ENCODE results near the gene STX1A. TPM values are rescaled to one million over a fixed set of nuclear protein-coding genes. Genes with fewer than 3 reads are reported as not detected.

Gene STX1A
- total RNA-seq, 1 experiment from 2014 or later: 20.4 TPM

DNA sequence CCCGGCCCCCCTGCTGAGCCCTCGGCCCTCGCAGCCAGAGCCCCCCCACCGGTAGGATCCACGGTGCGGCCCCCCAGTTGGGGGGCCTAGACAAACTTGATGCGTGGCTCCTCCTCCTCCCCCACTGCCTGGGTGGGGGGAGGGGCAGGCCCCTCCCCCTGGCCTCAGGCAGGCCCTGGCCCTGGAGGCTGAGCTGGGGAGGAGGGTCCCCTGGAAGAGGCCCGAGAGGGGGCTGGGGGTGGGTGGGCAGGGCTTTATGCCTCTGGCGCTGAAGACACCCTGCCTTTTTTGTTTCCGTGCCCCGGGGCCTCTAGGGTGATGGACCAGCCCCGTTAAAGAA is 48.2 kb downstream of the STX1A start:
- no peak for ATAC-seq
- H3K4me1 Mint-ChIP-seq: peaks cover 27% of the 10 kb centered on the region
- CTCF ChIA-PET: interaction anchor here (1.7 to 6.1 kb wide), 5 partner anchors 30 to 65 kb away, joined by 7 to 93 read pairs (median 7); no protein-coding TSS in a partner anchor

DNA sequence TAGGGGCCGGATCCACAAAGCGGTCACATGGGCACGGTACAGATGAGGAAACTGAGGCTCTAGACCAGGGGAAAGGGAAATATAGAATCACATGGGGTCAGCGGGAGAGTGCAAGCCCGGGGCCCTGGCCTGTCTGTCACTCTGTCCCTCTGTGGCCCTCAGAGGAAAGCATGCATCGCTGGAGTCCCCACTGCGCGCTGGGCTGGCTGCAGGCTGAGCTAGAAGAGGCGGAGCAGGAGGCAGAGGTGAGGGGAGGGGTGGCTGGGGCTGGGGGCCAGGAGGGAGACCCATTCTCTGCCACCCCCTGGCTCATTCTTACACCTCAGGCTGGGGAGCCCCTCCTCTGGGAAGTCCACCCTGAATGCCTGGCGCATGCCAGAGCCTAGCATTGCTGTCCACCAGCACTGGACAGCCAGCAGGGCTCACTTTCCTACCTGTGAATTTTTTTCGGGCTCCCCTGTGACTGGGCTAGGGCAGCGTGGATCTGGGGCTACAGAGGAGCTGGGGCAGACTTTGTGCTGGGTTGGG is 49.5 kb downstream of the STX1A start:
- Mint-ChIP-seq H3K9me3 (no peaks in the 10 kb centered on the region), H3K27ac (no peak overlapping the region), H3K4me3 (no peak overlapping the region), H3K4me1 (peaks cover 34% of the 10 kb centered on the region), H3K27me3 (ENCODE audit: low read depth) (peaks cover 14% of the 10 kb centered on the region), H3K36me3 (no peaks in the 10 kb centered on the region)
- ChIA-PET CTCF (interaction anchor here (0.5 to 6.1 kb wide), 13 partner anchors 23 to 122 kb away, joined by 3 to 93 read pairs (median 7); no protein-coding TSS in a partner anchor), POLR2A (interaction anchor here (0.6 to 1.0 kb wide), 3 partner anchors 14 to 49 kb away, joined by 3 to 5 read pairs (median 3); partner anchors contain the start of gene MLXIPL)
- ATAC-seq: no peak
- no peak for DNase-seq (ENCODE audit: low spot score)
- TF ChIP-seq, protein P1, sequence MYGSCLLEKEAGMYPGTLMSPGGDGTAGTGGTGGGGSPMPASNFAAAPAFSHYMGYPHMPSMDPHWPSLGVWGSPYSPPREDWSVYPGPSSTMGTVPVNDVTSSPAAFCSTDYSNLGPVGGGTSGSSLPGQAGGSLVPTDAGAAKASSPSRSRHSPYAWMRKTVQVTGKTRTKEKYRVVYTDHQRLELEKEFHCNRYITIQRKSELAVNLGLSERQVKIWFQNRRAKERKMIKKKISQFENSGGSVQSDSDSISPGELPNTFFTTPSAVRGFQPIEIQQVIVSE (CRISPR knock-in tag; IDR thresholded peaks at IDR 0.05; ENCODE audit: borderline replicate concordance): no peak
- no peak for TF ChIP-seq ZNF423 (CRISPR knock-in tag; IDR thresholded peaks at IDR 0.05)
- TF ChIP-seq CREM (CRISPR knock-in tag; IDR thresholded peaks at IDR 0.05): no peak
- no peak for TF ChIP-seq CREB1 (CRISPR knock-in tag; IDR thresholded peaks at IDR 0.05)
- TF ChIP-seq, protein P2, sequence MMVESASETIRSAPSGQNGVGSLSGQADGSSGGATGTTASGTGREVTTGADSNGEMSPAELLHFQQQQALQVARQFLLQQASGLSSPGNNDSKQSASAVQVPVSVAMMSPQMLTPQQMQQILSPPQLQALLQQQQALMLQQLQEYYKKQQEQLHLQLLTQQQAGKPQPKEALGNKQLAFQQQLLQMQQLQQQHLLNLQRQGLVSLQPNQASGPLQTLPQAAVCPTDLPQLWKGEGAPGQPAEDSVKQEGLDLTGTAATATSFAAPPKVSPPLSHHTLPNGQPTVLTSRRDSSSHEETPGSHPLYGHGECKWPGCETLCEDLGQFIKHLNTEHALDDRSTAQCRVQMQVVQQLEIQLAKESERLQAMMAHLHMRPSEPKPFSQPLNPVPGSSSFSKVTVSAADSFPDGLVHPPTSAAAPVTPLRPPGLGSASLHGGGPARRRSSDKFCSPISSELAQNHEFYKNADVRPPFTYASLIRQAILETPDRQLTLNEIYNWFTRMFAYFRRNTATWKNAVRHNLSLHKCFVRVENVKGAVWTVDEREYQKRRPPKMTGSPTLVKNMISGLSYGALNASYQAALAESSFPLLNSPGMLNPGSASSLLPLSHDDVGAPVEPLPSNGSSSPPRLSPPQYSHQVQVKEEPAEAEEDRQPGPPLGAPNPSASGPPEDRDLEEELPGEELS (CRISPR knock-in tag; IDR thresholded peaks at IDR 0.05): no peak
- TF ChIP-seq, protein P3, sequence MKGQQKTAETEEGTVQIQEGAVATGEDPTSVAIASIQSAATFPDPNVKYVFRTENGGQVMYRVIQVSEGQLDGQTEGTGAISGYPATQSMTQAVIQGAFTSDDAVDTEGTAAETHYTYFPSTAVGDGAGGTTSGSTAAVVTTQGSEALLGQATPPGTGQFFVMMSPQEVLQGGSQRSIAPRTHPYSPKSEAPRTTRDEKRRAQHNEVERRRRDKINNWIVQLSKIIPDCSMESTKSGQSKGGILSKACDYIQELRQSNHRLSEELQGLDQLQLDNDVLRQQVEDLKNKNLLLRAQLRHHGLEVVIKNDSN (CRISPR knock-in tag; IDR thresholded peaks at IDR 0.05): no peak
- no peak for TF ChIP-seq KAT7 (CRISPR knock-in tag; IDR thresholded peaks at IDR 0.05; ENCODE audit: borderline replicate concordance)

More for the DNA sequence above, 48.2 kb downstream of the STX1A start:
- Mint-ChIP-seq H3K27me3 (ENCODE audit: low read depth) (peaks cover 11% of the 10 kb centered on the region), H3K4me3 (no peak overlapping the region), H3K27ac (no peak overlapping the region), H3K9me3 (no peaks in the 10 kb centered on the region), H3K36me3 (no peaks in the 10 kb centered on the region)
- DNase-seq (ENCODE audit: low spot score): no peak
- TF ChIP-seq, protein P4, sequence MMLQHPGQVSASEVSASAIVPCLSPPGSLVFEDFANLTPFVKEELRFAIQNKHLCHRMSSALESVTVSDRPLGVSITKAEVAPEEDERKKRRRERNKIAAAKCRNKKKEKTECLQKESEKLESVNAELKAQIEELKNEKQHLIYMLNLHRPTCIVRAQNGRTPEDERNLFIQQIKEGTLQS (CRISPR knock-in tag; conservative IDR thresholded peaks at IDR 0.05): no peak
- TF ChIP-seq CREM (CRISPR knock-in tag; IDR thresholded peaks at IDR 0.05): no peak
- TF ChIP-seq, protein P5, sequence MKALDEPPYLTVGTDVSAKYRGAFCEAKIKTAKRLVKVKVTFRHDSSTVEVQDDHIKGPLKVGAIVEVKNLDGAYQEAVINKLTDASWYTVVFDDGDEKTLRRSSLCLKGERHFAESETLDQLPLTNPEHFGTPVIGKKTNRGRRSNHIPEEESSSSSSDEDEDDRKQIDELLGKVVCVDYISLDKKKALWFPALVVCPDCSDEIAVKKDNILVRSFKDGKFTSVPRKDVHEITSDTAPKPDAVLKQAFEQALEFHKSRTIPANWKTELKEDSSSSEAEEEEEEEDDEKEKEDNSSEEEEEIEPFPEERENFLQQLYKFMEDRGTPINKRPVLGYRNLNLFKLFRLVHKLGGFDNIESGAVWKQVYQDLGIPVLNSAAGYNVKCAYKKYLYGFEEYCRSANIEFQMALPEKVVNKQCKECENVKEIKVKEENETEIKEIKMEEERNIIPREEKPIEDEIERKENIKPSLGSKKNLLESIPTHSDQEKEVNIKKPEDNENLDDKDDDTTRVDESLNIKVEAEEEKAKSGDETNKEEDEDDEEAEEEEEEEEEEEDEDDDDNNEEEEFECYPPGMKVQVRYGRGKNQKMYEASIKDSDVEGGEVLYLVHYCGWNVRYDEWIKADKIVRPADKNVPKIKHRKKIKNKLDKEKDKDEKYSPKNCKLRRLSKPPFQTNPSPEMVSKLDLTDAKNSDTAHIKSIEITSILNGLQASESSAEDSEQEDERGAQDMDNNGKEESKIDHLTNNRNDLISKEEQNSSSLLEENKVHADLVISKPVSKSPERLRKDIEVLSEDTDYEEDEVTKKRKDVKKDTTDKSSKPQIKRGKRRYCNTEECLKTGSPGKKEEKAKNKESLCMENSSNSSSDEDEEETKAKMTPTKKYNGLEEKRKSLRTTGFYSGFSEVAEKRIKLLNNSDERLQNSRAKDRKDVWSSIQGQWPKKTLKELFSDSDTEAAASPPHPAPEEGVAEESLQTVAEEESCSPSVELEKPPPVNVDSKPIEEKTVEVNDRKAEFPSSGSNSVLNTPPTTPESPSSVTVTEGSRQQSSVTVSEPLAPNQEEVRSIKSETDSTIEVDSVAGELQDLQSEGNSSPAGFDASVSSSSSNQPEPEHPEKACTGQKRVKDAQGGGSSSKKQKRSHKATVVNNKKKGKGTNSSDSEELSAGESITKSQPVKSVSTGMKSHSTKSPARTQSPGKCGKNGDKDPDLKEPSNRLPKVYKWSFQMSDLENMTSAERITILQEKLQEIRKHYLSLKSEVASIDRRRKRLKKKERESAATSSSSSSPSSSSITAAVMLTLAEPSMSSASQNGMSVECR (CRISPR knock-in tag; IDR thresholded peaks at IDR 0.05; ENCODE audit: borderline replicate concordance): no peak
- no peak for TF ChIP-seq NFE2L1 (CRISPR knock-in tag; IDR thresholded peaks at IDR 0.05)
- TF ChIP-seq, protein P1 (CRISPR knock-in tag; IDR thresholded peaks at IDR 0.05; ENCODE audit: borderline replicate concordance): no peak
- no peak for TF ChIP-seq ELF4 (CRISPR knock-in tag; IDR thresholded peaks at IDR 0.05; ENCODE audit: low read depth)
- TF ChIP-seq RELA (CRISPR knock-in tag; IDR thresholded peaks at IDR 0.05; ENCODE audit: borderline replicate concordance): no peak
- TF ChIP-seq, protein P6, sequence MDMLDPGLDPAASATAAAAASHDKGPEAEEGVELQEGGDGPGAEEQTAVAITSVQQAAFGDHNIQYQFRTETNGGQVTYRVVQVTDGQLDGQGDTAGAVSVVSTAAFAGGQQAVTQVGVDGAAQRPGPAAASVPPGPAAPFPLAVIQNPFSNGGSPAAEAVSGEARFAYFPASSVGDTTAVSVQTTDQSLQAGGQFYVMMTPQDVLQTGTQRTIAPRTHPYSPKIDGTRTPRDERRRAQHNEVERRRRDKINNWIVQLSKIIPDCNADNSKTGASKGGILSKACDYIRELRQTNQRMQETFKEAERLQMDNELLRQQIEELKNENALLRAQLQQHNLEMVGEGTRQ (CRISPR knock-in tag; IDR thresholded peaks at IDR 0.05): no peak
- TF ChIP-seq ZNF671 (CRISPR knock-in tag; IDR thresholded peaks at IDR 0.05): no peak
- TF ChIP-seq, protein P7, sequence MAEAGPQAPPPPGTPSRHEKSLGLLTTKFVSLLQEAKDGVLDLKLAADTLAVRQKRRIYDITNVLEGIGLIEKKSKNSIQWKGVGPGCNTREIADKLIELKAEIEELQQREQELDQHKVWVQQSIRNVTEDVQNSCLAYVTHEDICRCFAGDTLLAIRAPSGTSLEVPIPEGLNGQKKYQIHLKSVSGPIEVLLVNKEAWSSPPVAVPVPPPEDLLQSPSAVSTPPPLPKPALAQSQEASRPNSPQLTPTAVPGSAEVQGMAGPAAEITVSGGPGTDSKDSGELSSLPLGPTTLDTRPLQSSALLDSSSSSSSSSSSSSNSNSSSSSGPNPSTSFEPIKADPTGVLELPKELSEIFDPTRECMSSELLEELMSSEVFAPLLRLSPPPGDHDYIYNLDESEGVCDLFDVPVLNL (CRISPR knock-in tag; IDR thresholded peaks at IDR 0.05; ENCODE audit: borderline replicate concordance, low read depth): no peak
- 0 out of 2 replicates have a peak, but pooled peaks have one; percentile 51 for TF ChIP-seq ZNF423 (CRISPR knock-in tag; IDR thresholded peaks at IDR 0.05)
- TF ChIP-seq, protein P8, sequence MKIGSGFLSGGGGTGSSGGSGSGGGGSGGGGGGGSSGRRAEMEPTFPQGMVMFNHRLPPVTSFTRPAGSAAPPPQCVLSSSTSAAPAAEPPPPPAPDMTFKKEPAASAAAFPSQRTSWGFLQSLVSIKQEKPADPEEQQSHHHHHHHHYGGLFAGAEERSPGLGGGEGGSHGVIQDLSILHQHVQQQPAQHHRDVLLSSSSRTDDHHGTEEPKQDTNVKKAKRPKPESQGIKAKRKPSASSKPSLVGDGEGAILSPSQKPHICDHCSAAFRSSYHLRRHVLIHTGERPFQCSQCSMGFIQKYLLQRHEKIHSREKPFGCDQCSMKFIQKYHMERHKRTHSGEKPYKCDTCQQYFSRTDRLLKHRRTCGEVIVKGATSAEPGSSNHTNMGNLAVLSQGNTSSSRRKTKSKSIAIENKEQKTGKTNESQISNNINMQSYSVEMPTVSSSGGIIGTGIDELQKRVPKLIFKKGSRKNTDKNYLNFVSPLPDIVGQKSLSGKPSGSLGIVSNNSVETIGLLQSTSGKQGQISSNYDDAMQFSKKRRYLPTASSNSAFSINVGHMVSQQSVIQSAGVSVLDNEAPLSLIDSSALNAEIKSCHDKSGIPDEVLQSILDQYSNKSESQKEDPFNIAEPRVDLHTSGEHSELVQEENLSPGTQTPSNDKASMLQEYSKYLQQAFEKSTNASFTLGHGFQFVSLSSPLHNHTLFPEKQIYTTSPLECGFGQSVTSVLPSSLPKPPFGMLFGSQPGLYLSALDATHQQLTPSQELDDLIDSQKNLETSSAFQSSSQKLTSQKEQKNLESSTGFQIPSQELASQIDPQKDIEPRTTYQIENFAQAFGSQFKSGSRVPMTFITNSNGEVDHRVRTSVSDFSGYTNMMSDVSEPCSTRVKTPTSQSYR (CRISPR knock-in tag; IDR thresholded peaks at IDR 0.05): 0 out of 2 replicates have a peak, but pooled peaks have one; percentile 54
- no peak for TF ChIP-seq JUN (CRISPR knock-in tag; IDR thresholded peaks at IDR 0.05)
- POLR2A ChIA-PET: interaction anchor here (0.6 kb wide), 1 partner anchor 461 kb away, joined by 3 read pairs; no protein-coding TSS in a partner anchor
